ENCODE results near the gene TNFRSF8. TPM values are rescaled to one million over a fixed set of nuclear protein-coding genes. Genes with fewer than 3 reads are reported as not detected.

The TNFRSF8 gene
- total RNA-seq, 1 experiment from 2014 or later = 0.30 TPM

GRCh38 chr1:12174924-12175810 lies 112.1 kb downstream of the TNFRSF8 start:
- in situ Hi-C loops (cut with HindIII; ENCODE audit: low pct_unique_long_range_greater_than_20kb, low sequenced_read_pairs) = no loop called here
- DNase-seq (ENCODE audit: low read depth) = no peak

- in situ Hi-C loops (cut with HindIII; ENCODE audit: low pct_unique_long_range_greater_than_20kb, low sequenced_read_pairs) = no loop called here
- DNase-seq (ENCODE audit: low read depth) = no peak
Measured at GRCh38 chr1:12176298-12177118, 113.4 kb downstream of the TNFRSF8 start.

GRCh38 chr1:12177156-12177998 lies 114.3 kb downstream of the TNFRSF8 start:
- in situ Hi-C loops (cut with HindIII; ENCODE audit: low pct_unique_long_range_greater_than_20kb, low sequenced_read_pairs) = no loop called here
- no peak for DNase-seq (ENCODE audit: low read depth)

- peak; percentile 15 for DNase-seq (ENCODE audit: low read depth)
- in situ Hi-C loops (cut with HindIII; ENCODE audit: low pct_unique_long_range_greater_than_20kb, low sequenced_read_pairs) = no loop called here
Measured at GRCh38 chr1:12177999-12178441, 114.9 kb downstream of the TNFRSF8 start.

GRCh38 chr1:12178511-12178910 lies 115.4 kb downstream of the TNFRSF8 start:
- in situ Hi-C loops (cut with HindIII; ENCODE audit: low pct_unique_long_range_greater_than_20kb, low sequenced_read_pairs) = no loop called here
- DNase-seq (ENCODE audit: low read depth) = no peak

GRCh38 chr1:12179111-12179519 lies 116.0 kb downstream of the TNFRSF8 start:
- in situ Hi-C loops (cut with HindIII; ENCODE audit: low pct_unique_long_range_greater_than_20kb, low sequenced_read_pairs) = no loop called here
- no peak for DNase-seq (ENCODE audit: low read depth)

GRCh38 chr1:12179676-12180075 lies 116.6 kb downstream of the TNFRSF8 start:
- in situ Hi-C loops (cut with HindIII; ENCODE audit: low pct_unique_long_range_greater_than_20kb, low sequenced_read_pairs) = no loop called here

GRCh38 chr1:12180315-12180714 lies 117.2 kb downstream of the TNFRSF8 start:
- in situ Hi-C loops (cut with HindIII; ENCODE audit: low pct_unique_long_range_greater_than_20kb, low sequenced_read_pairs) = no loop called here
- no peak for DNase-seq (ENCODE audit: low read depth)

More at GRCh38 chr1:12179676-12180075, 116.6 kb downstream of the TNFRSF8 start:
- no peak for DNase-seq (ENCODE audit: low read depth)

- in situ Hi-C loops (cut with HindIII; ENCODE audit: low pct_unique_long_range_greater_than_20kb, low sequenced_read_pairs) = no loop called here
- no peak for DNase-seq (ENCODE audit: low read depth)
Measured at GRCh38 chr1:12180903-12181302, 117.8 kb downstream of the TNFRSF8 start.

GRCh38 chr1:12181568-12181967 lies 118.5 kb downstream of the TNFRSF8 start:
- no peak for DNase-seq (ENCODE audit: low read depth)
- in situ Hi-C loops (cut with HindIII; ENCODE audit: low pct_unique_long_range_greater_than_20kb, low sequenced_read_pairs) = no loop called here

- DNase-seq (ENCODE audit: low read depth) = no peak
- in situ Hi-C loops (cut with HindIII; ENCODE audit: low pct_unique_long_range_greater_than_20kb, low sequenced_read_pairs) = no loop called here
Measured at GRCh38 chr1:12182410-12182984, 119.4 kb downstream of the TNFRSF8 start.

- in situ Hi-C loops (cut with HindIII; ENCODE audit: low pct_unique_long_range_greater_than_20kb, low sequenced_read_pairs) = no loop called here
- DNase-seq (ENCODE audit: low read depth) = no peak
Measured at GRCh38 chr1:12183095-12183794, 120.1 kb downstream of the TNFRSF8 start.

- in situ Hi-C loops (cut with HindIII; ENCODE audit: low pct_unique_long_range_greater_than_20kb, low sequenced_read_pairs) = no loop called here
- DNase-seq (ENCODE audit: low read depth) = peak; percentile 21
Measured at GRCh38 chr1:12184008-12184681, 121.0 kb downstream of the TNFRSF8 start.

- in situ Hi-C loops (cut with HindIII; ENCODE audit: low pct_unique_long_range_greater_than_20kb, low sequenced_read_pairs) = no loop called here
- DNase-seq (ENCODE audit: low read depth) = no peak
Measured at GRCh38 chr1:12185036-12185917, 122.2 kb downstream of the TNFRSF8 start.

GRCh38 chr1:12185918-12186678 lies 123.0 kb downstream of the TNFRSF8 start:
- no peak for DNase-seq (ENCODE audit: low read depth)
- in situ Hi-C loops (cut with HindIII; ENCODE audit: low pct_unique_long_range_greater_than_20kb, low sequenced_read_pairs) = no loop called here

- DNase-seq (ENCODE audit: low read depth) = no peak
- in situ Hi-C loops (cut with HindIII; ENCODE audit: low pct_unique_long_range_greater_than_20kb, low sequenced_read_pairs) = no loop called here
Measured at GRCh38 chr1:12186679-12186985, 123.5 kb downstream of the TNFRSF8 start.

Measured in Caki2 (cell line).